GM12875 (cell line): ENCODE measurements around the gene LINGO4.

Experiments
- H3K4me3 ChIP-seq: one replicate; pipeline ENCODE4 v1.5.1; 2011; ENCODE audit warnings: low read depth, low read length, control low read depth
- TF ChIP-seq, protein P1 (sequence below): IDR thresholded peaks from 2 replicates; pipeline ENCODE4 v1.5.1; 2011; ENCODE audit warnings: low read depth, mild to moderate bottlenecking, control low read depth, inconsistent platforms, low read length, moderate library complexity, borderline replicate concordance; ENCODE audit not compliant: insufficient read depth

LINGO4 gene

DNA sequence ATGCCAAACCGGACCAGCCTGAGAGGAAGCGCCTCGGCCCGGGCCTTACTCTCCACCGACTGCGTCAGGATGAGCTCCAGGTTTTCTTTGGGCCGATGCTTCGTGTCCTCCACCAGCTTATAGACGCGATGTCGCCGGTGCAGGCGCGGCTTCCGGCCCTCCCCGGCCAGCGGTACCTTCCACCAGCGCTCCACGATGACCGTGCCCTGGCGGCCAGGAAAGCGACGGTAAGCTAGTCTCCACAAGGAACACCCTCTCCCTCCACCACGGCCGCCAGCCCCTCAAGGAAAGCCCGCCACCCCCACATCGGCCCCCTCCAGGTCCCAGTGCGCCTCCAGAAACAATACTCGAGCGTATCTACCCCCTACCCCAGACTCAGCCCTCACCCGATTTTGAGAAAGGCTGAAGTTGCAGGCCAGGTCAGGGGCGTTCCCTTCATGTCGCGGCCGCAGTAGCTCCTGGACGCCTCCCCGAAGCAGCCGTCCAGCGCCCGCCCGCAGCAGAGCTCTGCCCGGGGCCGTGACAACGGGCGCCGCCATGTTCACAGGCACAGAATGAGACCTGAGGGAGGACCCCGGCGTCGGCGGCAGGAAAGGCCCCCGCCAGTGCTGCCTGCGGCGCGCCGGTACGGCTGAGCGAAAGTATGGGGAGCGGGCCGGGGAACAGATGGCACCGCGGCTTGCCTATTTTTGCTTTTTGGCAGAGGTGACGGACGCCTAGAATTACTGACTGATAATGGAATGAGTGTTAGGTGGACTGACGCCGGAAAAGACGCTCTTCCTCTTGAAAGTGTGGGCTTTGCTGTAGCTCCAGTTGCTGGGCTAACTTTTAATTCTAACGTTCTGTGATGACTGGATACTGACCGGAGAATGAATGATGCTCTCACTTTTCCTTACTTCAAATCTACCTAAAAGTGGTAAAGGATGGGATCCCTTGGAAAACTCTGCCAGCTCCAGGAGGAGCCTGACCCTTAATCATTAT lies 42.0 kb downstream of the LINGO4 start, which contains the start of gene MRPL9:
Gene MRPL9, minus strand, starts transcription at position 556 of the 981 bp plus-strand sequence. Its CDS starts 17 bp downstream, at position 539.
- TF ChIP-seq, protein P1, sequence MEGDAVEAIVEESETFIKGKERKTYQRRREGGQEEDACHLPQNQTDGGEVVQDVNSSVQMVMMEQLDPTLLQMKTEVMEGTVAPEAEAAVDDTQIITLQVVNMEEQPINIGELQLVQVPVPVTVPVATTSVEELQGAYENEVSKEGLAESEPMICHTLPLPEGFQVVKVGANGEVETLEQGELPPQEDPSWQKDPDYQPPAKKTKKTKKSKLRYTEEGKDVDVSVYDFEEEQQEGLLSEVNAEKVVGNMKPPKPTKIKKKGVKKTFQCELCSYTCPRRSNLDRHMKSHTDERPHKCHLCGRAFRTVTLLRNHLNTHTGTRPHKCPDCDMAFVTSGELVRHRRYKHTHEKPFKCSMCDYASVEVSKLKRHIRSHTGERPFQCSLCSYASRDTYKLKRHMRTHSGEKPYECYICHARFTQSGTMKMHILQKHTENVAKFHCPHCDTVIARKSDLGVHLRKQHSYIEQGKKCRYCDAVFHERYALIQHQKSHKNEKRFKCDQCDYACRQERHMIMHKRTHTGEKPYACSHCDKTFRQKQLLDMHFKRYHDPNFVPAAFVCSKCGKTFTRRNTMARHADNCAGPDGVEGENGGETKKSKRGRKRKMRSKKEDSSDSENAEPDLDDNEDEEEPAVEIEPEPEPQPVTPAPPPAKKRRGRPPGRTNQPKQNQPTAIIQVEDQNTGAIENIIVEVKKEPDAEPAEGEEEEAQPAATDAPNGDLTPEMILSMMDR = no peak

DNA sequence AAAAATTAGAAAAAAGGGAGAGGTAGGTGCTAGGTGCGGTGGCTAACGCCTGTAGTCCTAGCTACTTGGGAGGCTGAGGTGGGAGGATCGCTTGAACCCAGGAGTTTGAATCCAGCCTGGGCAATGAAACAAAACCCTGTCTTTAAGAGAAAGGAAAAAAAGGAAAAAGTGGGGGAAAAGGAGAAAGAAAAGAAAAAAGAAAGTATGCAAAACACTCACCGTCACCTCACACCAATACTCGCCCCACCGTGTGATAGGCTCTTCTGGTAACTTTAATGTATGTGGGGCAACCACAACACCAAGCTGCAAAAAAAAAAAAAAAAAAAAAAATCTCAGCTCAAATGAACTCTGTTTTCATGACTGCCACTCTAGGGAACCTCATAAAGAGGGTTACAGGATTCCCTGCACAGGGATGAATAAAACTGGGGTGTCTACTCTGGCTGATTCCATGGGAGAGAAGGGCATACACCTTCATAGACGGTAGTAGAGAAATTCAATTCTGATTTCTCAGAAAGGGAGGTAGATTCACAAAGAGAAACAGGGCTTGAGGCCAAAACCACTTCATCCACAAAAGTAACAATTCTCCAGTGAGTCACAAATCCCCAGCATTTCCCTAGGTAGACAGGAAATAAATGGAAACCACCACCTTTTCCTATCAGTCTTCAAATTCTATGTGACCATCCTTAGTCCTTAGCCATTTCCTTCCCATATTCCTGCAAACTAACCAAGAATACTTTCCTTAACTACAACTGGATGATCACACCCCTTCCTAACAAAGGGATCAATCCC lies 44.4 kb downstream of the LINGO4 start:
- TF ChIP-seq, protein P1 = no peak
- no peak overlapping the region for H3K4me3 ChIP-seq

More for the DNA sequence above, 42.0 kb downstream of the LINGO4 start, which contains the start of gene MRPL9:
- H3K4me3 ChIP-seq = peak within 1 kb of the TSS; percentile 62

- H3K4me3 ChIP-seq = no peak overlapping the region
- TF ChIP-seq, protein P1 = no peak
Observed at GRCh38 chr1:151759241-151759640, 46.0 kb downstream of the LINGO4 start.

DNA sequence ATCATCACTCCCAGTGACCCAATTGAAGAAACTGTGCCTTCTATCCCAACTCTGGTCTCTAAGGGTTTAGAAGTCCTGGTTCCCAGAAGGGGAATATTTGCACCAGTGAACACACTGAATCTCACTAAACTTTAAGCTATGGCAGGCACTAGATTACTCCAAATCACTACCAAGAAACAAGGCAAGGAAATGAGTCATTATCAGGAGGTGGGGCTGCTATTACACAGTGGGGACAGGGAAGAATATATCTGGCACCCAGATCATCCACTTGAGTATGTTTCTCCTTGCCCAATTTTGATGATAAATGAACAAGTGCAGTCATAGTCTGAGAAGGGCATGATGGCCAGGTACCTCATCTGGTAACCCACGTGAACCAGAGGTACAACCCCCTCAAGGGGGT lies 48.9 kb downstream of the LINGO4 start:
- TF ChIP-seq, protein P1 = no peak
- H3K4me3 ChIP-seq = no peak overlapping the region
